MM.1S (cell line): ENCODE data around the gene EPHA2.

Source experiments
- DNase-seq: peaks from one replicate; pipeline ENCODE4 v3.0.0-alpha.2; 2015
- H2AFZ ChIP-seq: fragments of 300-600 bp; sonication (generic); 2 replicates; pipeline ENCODE4 v1.6.0; 2016; ENCODE audit warnings: antibody characterized with exemption, low read length
- H3F3A ChIP-seq: fragments of 300-600 bp; sonication (generic); 2 replicates; pipeline ENCODE4 v1.6.1; 2016; ENCODE audit warnings: mild to moderate bottlenecking, antibody characterized with exemption, low read length, moderate library complexity, mixed read lengths; ENCODE audit not compliant: insufficient read depth
- H3K27ac ChIP-seq: fragments of 300-600 bp; sonication (generic); 2 replicates; pipeline ENCODE4 v1.5.1; 2016; ENCODE audit warnings: mild to moderate bottlenecking, low read length
- H3K27me3 ChIP-seq: fragments of 300-600 bp; sonication (generic); replicated peaks from 2 replicates; pipeline ENCODE4 v1.6.0; 2016; ENCODE audit warnings: low read length; ENCODE audit not compliant: insufficient read depth
- H3K36me3 ChIP-seq: fragments of 300-600 bp; sonication (generic); replicated peaks from 2 replicates; pipeline ENCODE4 v1.6.1; 2016; ENCODE audit warnings: mild to moderate bottlenecking, low read length, mixed read lengths; ENCODE audit not compliant: insufficient read depth
- H3K4me1 ChIP-seq: fragments of 300-600 bp; sonication (generic); 2 replicates; pipeline ENCODE4 v1.6.1; 2016; ENCODE audit warnings: low read length, mixed read lengths
- H3K4me2 ChIP-seq: fragments of 300-600 bp; sonication (generic); 2 replicates; pipeline ENCODE4 v1.6.0; 2016; ENCODE audit warnings: low read depth, low read length
- H3K4me3 ChIP-seq: fragments of 300-600 bp; sonication (generic); 2 replicates; pipeline ENCODE4 v1.5.1; 2016; ENCODE audit warnings: low read length, mixed read lengths
- H3K79me2 ChIP-seq: fragments of 300-600 bp; sonication (generic); 2 replicates; pipeline ENCODE4 v1.6.1; 2016; ENCODE audit warnings: mixed run types, low read length, mixed read lengths
- H3K9ac ChIP-seq: fragments of 300-600 bp; sonication (generic); 2 replicates; pipeline ENCODE4 v1.6.1; 2016; ENCODE audit warnings: low read length, mixed read lengths
- H3K9me2 ChIP-seq: fragments of 300-600 bp; sonication (generic); replicated peaks from 2 replicates; pipeline ENCODE4 v1.6.1; 2016; ENCODE audit warnings: mild to moderate bottlenecking, low read length, mixed read lengths; ENCODE audit not compliant: insufficient read depth
- H3K9me3 ChIP-seq: fragments of 300-600 bp; sonication (generic); replicated peaks from 2 replicates; pipeline ENCODE4 v1.6.1; 2016; ENCODE audit warnings: mild to moderate bottlenecking, low read length, mixed read lengths; ENCODE audit not compliant: insufficient read depth
- H4K20me1 ChIP-seq: fragments of 300-600 bp; sonication (generic); 2 replicates; pipeline ENCODE4 v1.6.1; 2016; ENCODE audit warnings: mild to moderate bottlenecking, low read length, moderate library complexity, mixed read lengths; ENCODE audit not compliant: insufficient read depth
- EZH2 ChIP-seq: fragments of 300-600 bp; sonication (generic); optimal IDR thresholded peaks from 2 replicates; pipeline ENCODE3; 2017; ENCODE audit warnings: low read depth, mild to moderate bottlenecking, antibody characterized with exemption, low read length, mixed read lengths
- EZH2phosphoT487 ChIP-seq: fragments of 300-600 bp; sonication (generic); IDR thresholded peaks from 2 replicates; pipeline ENCODE4 v1.6.1; 2018; ENCODE audit warnings: antibody characterized with exemption, low read length
- TF ChIP-seq, protein P1 (sequence below): fragments of 300-600 bp; sonication (generic); IDR thresholded peaks from 2 replicates; pipeline ENCODE4 v1.5.1; 2016; ENCODE audit warnings: antibody characterized with exemption, low read length, mixed read lengths

Gene EPHA2

DNA sequence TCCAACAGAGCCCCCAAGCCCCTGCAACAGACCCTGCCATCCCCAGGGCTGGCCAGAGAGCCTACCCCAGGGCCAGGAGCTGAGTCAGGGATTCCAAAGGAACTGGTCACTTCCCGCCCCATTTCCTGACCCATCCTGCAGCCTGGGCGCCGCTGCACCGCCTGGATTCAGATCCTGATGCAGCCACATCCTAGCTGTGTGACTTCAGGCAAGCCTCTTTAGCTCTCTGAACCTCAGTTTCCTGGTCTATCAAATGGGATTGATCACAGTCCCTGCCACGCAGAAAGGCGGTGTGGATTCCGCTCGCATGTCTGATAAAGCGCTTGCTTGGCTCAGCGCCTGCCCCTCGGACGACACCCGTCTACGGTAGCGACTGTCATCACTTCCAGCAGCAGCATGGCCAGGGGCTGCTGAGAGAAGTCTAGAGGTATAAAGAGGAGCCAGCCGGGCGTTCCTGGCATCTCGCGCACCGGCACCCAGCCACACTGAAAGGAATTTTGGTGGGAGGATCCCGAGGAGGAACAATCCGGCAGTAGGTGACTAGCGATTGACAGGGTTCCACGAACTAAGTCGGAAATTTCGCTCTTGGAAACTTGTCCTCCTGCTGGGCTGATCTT lies 10.1 kb downstream of the EPHA2 start:
- no peaks in the 10 kb centered on the region for H3K36me3 ChIP-seq

DNA sequence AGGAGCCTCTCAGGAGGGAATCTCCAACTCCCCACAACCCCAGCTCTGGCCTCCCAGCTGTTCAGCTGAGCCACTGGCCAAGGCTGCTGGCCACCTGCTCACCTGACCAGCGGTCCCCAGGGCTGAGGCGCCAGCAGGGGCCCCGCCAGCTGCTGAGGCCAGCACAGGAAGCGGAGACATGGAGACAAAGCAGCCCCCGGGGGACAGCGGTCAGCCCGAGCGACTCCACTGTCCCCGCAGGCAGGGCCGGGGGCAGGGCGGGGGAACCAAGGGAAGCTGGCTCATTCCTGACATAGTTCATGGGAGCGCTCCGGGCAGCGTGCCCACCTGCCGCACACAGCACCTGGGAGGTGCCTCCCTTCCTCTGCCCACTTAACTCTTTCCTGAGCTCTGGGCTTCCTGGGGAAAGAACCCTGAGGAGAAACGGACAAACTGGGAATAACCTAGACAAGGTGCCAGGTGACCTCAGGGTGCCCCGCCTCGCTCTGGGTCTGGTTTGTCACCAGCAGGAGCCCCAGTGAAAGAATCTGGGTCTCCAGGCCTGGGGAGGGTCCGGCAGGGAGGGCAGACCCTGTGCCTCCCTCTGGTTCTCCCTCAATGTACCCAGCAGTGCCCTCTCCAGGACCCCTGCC lies 10.7 kb downstream of the EPHA2 start:
- H3F3A ChIP-seq = no peaks in the 10 kb centered on the region

More for the DNA sequence above, 10.1 kb downstream of the EPHA2 start:
- no peak for DNase-seq
- no peaks in the 10 kb centered on the region for H4K20me1 ChIP-seq
- peaks cover 95% of the 10 kb centered on the region for H3K27me3 ChIP-seq
- H3K4me1 ChIP-seq = no peaks in the 10 kb centered on the region
- H3K9me2 ChIP-seq = no peaks in the 10 kb centered on the region
- no peaks in the 10 kb centered on the region for H3K79me2 ChIP-seq
- H2AFZ ChIP-seq = no peak overlapping the region
- no peak overlapping the region for H3K4me3 ChIP-seq
- H3K9ac ChIP-seq = no peak overlapping the region
- H3K27ac ChIP-seq = no peak overlapping the region
- TF ChIP-seq EZH2 (no peak), EZH2phosphoT487 (no peak)
- TF ChIP-seq, protein P1, sequence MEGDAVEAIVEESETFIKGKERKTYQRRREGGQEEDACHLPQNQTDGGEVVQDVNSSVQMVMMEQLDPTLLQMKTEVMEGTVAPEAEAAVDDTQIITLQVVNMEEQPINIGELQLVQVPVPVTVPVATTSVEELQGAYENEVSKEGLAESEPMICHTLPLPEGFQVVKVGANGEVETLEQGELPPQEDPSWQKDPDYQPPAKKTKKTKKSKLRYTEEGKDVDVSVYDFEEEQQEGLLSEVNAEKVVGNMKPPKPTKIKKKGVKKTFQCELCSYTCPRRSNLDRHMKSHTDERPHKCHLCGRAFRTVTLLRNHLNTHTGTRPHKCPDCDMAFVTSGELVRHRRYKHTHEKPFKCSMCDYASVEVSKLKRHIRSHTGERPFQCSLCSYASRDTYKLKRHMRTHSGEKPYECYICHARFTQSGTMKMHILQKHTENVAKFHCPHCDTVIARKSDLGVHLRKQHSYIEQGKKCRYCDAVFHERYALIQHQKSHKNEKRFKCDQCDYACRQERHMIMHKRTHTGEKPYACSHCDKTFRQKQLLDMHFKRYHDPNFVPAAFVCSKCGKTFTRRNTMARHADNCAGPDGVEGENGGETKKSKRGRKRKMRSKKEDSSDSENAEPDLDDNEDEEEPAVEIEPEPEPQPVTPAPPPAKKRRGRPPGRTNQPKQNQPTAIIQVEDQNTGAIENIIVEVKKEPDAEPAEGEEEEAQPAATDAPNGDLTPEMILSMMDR = no peak
- H3K4me2 ChIP-seq = no peak overlapping the region
- H3F3A ChIP-seq = no peaks in the 10 kb centered on the region
- no peaks in the 10 kb centered on the region for H3K9me3 ChIP-seq

DNA sequence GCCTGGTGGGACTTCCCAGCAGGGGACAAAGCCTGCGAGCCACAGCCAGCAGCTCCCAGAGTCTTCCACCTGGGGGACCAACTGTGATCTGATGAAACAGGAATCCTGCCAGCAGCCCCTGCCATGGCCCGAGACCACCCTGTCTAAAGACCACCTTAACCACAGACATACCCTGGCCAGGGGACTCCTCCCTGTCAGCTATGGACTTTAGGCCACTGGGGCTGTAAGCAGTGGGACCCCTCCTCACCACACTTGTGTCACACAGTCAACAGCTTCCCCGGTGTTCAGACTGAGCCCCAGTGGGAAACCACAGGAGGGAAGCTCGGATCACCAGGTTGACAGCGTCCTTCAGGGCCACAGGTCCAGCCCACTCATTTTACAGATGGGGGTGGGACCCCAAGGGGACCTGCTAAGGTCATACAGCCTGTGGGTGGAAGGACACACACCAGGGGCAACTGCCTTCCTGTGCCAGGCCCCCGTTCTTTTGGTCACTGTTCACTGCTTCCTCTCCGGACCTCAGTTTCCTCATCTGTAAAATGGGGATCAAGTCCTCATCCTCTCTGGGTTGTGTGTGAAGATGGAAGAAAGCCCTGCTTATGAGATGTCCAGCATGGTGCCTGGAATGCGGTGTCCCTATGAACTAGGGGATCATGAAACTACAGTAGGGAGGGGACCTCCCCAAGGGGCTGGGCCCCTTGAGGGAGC lies 11.4 kb downstream of the EPHA2 start:
- H4K20me1 ChIP-seq = no peaks in the 10 kb centered on the region
- H3K4me1 ChIP-seq = no peaks in the 10 kb centered on the region
- no peak for DNase-seq
- H3F3A ChIP-seq = no peaks in the 10 kb centered on the region
- H3K4me2 ChIP-seq = no peak overlapping the region
- H3K36me3 ChIP-seq = no peaks in the 10 kb centered on the region
- H3K9me2 ChIP-seq = no peaks in the 10 kb centered on the region
- H3K9me3 ChIP-seq = no peaks in the 10 kb centered on the region
- no peak overlapping the region for H2AFZ ChIP-seq
- H3K79me2 ChIP-seq = no peaks in the 10 kb centered on the region
- H3K4me3 ChIP-seq = no peak overlapping the region
- H3K27ac ChIP-seq = no peak overlapping the region
- TF ChIP-seq EZH2phosphoT487 (no peak), EZH2 (no peak)
- TF ChIP-seq, protein P1 = no peak
- H3K27me3 ChIP-seq = peaks cover 96% of the 10 kb centered on the region
- H3K9ac ChIP-seq = no peak overlapping the region

More for the DNA sequence above, 10.7 kb downstream of the EPHA2 start:
- Histone ChIP-seq H2AFZ (no peak overlapping the region), H4K20me1 (no peaks in the 10 kb centered on the region), H3K27ac (no peak overlapping the region), H3K9me3 (no peaks in the 10 kb centered on the region), H3K27me3 (peaks cover 96% of the 10 kb centered on the region), H3K79me2 (no peaks in the 10 kb centered on the region), H3K9me2 (no peaks in the 10 kb centered on the region), H3K9ac (no peak overlapping the region), H3K4me1 (no peaks in the 10 kb centered on the region), H3K4me3 (no peak overlapping the region), H3K36me3 (no peaks in the 10 kb centered on the region), H3K4me2 (no peak overlapping the region)
- TF ChIP-seq EZH2phosphoT487 = no peak
- TF ChIP-seq, protein P1 = no peak
- TF ChIP-seq EZH2 = no peak
- DNase-seq = no peak
